CD4-positive, CD25-positive, alpha-beta regulatory T cell (primary cell): ENCODE results near the gene ASIC2. TPM values are rescaled to one million over a fixed set of nuclear protein-coding genes. Genes with fewer than 3 reads are reported as not detected.
A peak's percentile ranks its signal among the peaks of the same experiment; 100 is the strongest.

Source experiments
- ATAC-seq, 2 donors: fragments of 150-1000 bp; cut with Tn5 transposase; one replicate each; pipeline ENCODE4 v1.10.0; 2021; ENCODE audit warnings: low read depth in 2 of 2, moderate number of reproducible peaks in 2 of 2, moderate library complexity in 1 of 2
- DNase-seq, 3 donors: peaks; one replicate each; pipeline versions ENCODE4 v3.0.0 to v3.0.0-alpha.2; 2012 to 2022; ENCODE audit warnings: mixed read lengths in 1 of 3
- H3K27ac ChIP-seq: one replicate; pipeline ENCODE4 v1.7.0; 2013; ENCODE audit warnings: mild to moderate bottlenecking, low read length; ENCODE audit not compliant: insufficient read depth, poor library complexity, severe bottlenecking
- H3K27me3 ChIP-seq: one replicate; pipeline ENCODE4 v1.7.0; 2013; ENCODE audit warnings: low read length; ENCODE audit not compliant: control insufficient read depth, insufficient read depth
- H3K36me3 ChIP-seq: one replicate; pipeline ENCODE4 v1.7.0; 2013; ENCODE audit warnings: mild to moderate bottlenecking, low read length, moderate library complexity; ENCODE audit not compliant: control insufficient read depth, insufficient read depth
- H3K4me1 ChIP-seq: 2 replicates; pipeline ENCODE4 v1.7.0; 2013; ENCODE audit warnings: mild to moderate bottlenecking, low read length; ENCODE audit not compliant: insufficient read depth, control insufficient read depth, poor library complexity, severe bottlenecking
- H3K4me3 ChIP-seq: one replicate; pipeline ENCODE4 v1.7.0; 2013; ENCODE audit warnings: low read depth, mild to moderate bottlenecking, low read length, moderate library complexity
- H3K9me3 ChIP-seq, 2 experiments: 1 replicate in 1 of 2; 2 replicates in 1 of 2; pipeline ENCODE4 v1.7.0; 2013; ENCODE audit warnings: low read length in 2 of 2, mild to moderate bottlenecking in 1 of 2, moderate library complexity in 1 of 2; ENCODE audit not compliant: control insufficient read depth in 2 of 2
- H3K27ac Mint-ChIP-seq, 3 donors: one replicate each; pipeline ENCODE4 v1.8.0; 2020 to 2022; ENCODE audit warnings: mild to moderate bottlenecking in 3 of 3, mixed read lengths in 3 of 3, moderate library complexity in 2 of 3
- H3K27me3 Mint-ChIP-seq: one replicate; pipeline ENCODE4 v1.8.0; 2022; ENCODE audit warnings: mild to moderate bottlenecking, mixed read lengths
- H3K36me3 Mint-ChIP-seq: one replicate; pipeline ENCODE4 v1.8.0; 2020; ENCODE audit warnings: mixed read lengths
- H3K4me1 Mint-ChIP-seq, 4 donors: one replicate each; pipeline ENCODE4 v1.8.0; 2020 to 2022; ENCODE audit warnings: mixed read lengths in 4 of 4, mild to moderate bottlenecking in 1 of 4
- H3K4me3 Mint-ChIP-seq, 4 donors: one replicate each; pipeline ENCODE4 v1.8.0; 2020 to 2022; ENCODE audit warnings: mild to moderate bottlenecking in 4 of 4, mixed read lengths in 4 of 4, moderate library complexity in 3 of 4
- H3K9me3 Mint-ChIP-seq, 7 donors: one replicate each; pipeline ENCODE4 v1.8.0; 2020 to 2022; ENCODE audit warnings: mixed read lengths in 7 of 7, mild to moderate bottlenecking in 3 of 7, moderate library complexity in 2 of 7
- polyA plus RNA-seq, 4 donors: library from polyadenylated mRNA; unstranded; fragments of 300-500 nt; fragmentation: Illumina TruSeq; gene quantifications; one replicate each; pipeline ENCODE4 v1.2.3, GENCODE V29; 2021
- total RNA-seq: library from RNA; stranded (reverse); gene quantifications from one replicate; pipeline ENCODE4 v1.2.3, GENCODE V29; 2022

The ASIC2 gene
- total and polyA plus RNA-seq, 5 donors from 2014 or later: not detected

DNA sequence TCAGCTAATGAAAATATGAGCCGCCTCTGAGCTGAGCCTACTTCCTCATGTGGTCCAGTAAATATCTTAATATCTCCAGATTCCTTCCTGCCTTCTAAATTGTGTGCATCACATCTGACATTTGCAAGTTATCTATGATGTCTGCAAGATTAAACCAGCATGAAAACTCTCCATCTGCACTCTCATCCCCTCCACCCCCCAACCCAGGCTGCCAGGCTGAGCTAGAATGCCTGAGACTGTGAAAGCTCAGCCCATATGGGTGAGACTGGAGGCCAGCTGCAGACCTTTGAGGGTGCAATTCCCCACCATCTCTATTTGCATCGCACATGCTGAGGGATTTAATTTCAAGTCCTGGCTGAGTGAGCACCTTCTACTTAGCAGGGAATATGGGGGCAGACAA, 82.8 kb downstream of the ASIC2 start:
- no peak for ATAC-seq
- no peaks in the 10 kb centered on the region for H3K27me3 Mint-ChIP-seq

GRCh38 chr17:33209671-33210070, 83.4 kb downstream of the ASIC2 start:
- no peaks in the 10 kb centered on the region for H3K27me3 Mint-ChIP-seq
- no peaks in the 10 kb centered on the region for H3K4me1 Mint-ChIP-seq
- Histone ChIP-seq H3K4me1 (no peaks in the 10 kb centered on the region), H3K36me3 (no peaks in the 10 kb centered on the region), H3K27me3 (no peaks in the 10 kb centered on the region), H3K27ac (no peak overlapping the region), H3K9me3 (no peaks in the 10 kb centered on the region), H3K4me3 (no peak overlapping the region)
- DNase-seq (no peak), ATAC-seq (no peak)
- no peak overlapping the region for H3K27ac Mint-ChIP-seq
- H3K9me3 Mint-ChIP-seq: no peaks in the 10 kb centered on the region
- no peak overlapping the region for H3K4me3 Mint-ChIP-seq
- no peaks in the 10 kb centered on the region for H3K36me3 Mint-ChIP-seq

More for the DNA sequence above, 82.8 kb downstream of the ASIC2 start:
- Histone ChIP-seq H3K4me3 (no peak overlapping the region), H3K4me1 (no peaks in the 10 kb centered on the region), H3K27me3 (no peaks in the 10 kb centered on the region), H3K36me3 (no peaks in the 10 kb centered on the region), H3K27ac (no peak overlapping the region), H3K9me3 (no peaks in the 10 kb centered on the region)
- no peaks in the 10 kb centered on the region for H3K9me3 Mint-ChIP-seq
- H3K4me3 Mint-ChIP-seq: no peak overlapping the region
- H3K4me1 Mint-ChIP-seq: no peaks in the 10 kb centered on the region
- no peak for DNase-seq
- H3K27ac Mint-ChIP-seq: no peak overlapping the region
- no peaks in the 10 kb centered on the region for H3K36me3 Mint-ChIP-seq

DNA sequence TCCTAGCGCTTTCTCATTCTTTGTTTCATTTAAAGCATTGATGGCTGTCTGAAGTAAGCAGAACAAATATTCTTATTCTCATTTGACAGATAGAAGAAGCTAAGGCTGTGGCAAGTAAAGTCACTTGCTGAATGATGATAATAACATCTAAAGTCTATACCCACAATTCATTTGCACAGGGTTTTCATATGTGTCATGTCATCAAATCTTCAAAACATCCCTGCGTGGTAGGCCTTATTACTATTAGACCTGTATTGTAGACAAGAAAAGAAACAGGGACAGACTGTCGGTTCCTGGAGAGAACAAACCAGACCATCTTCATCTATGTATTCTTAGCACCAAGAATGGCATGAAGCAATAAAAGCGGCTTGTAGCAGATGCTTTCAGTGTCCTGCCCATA, 85.9 kb downstream of the ASIC2 start:
- DNase-seq: no peak
- H3K4me3 Mint-ChIP-seq: no peak overlapping the region
- H3K4me3 ChIP-seq: no peak overlapping the region
- H3K36me3 Mint-ChIP-seq: no peaks in the 10 kb centered on the region
- H3K27me3 ChIP-seq: no peaks in the 10 kb centered on the region
- no peak for ATAC-seq
- no peaks in the 10 kb centered on the region for H3K4me1 ChIP-seq
- H3K27ac Mint-ChIP-seq: no peak overlapping the region
- H3K27ac ChIP-seq: no peak overlapping the region
- H3K9me3 ChIP-seq: no peaks in the 10 kb centered on the region
- H3K36me3 ChIP-seq: no peaks in the 10 kb centered on the region
- peaks cover 0 to 1% (median 0%) of the 10 kb centered on the region in 7 donors for H3K9me3 Mint-ChIP-seq
- H3K4me1 Mint-ChIP-seq: no peaks in the 10 kb centered on the region
- H3K27me3 Mint-ChIP-seq: no peaks in the 10 kb centered on the region

GRCh38 chr17:33205552-33205951, 87.5 kb downstream of the ASIC2 start:
- H3K27ac ChIP-seq: no peak overlapping the region
- Mint-ChIP-seq H3K36me3 (no peaks in the 10 kb centered on the region), H3K4me1 (no peaks in the 10 kb centered on the region), H3K9me3 (peaks cover 0 to 1% (median 0%) of the 10 kb centered on the region in 7 donors), H3K27ac (peak overlapping the region in 1 of 3 donors; percentile 14), H3K27me3 (no peaks in the 10 kb centered on the region), H3K4me3 (no peak overlapping the region)
- H3K4me1 ChIP-seq: no peaks in the 10 kb centered on the region
- no peaks in the 10 kb centered on the region for H3K9me3 ChIP-seq
- H3K4me3 ChIP-seq: no peak overlapping the region
- H3K27me3 ChIP-seq: no peaks in the 10 kb centered on the region
- H3K36me3 ChIP-seq: no peaks in the 10 kb centered on the region
- ATAC-seq (no peak), DNase-seq (no peak)

- peaks cover 0 to 3% (median 0%) of the 10 kb centered on the region in 7 donors for H3K9me3 Mint-ChIP-seq
- no peaks in the 10 kb centered on the region for H3K4me1 Mint-ChIP-seq
- H3K27ac ChIP-seq: no peak overlapping the region
- no peaks in the 10 kb centered on the region for H3K36me3 ChIP-seq
- no peak overlapping the region for H3K4me3 Mint-ChIP-seq
- no peak for ATAC-seq
- no peak for DNase-seq
- H3K9me3 ChIP-seq: no peaks in the 10 kb centered on the region
- H3K36me3 Mint-ChIP-seq: no peaks in the 10 kb centered on the region
- no peaks in the 10 kb centered on the region for H3K27me3 ChIP-seq
- H3K4me3 ChIP-seq: no peak overlapping the region
- no peaks in the 10 kb centered on the region for H3K27me3 Mint-ChIP-seq
- no peaks in the 10 kb centered on the region for H3K4me1 ChIP-seq
- no peak overlapping the region for H3K27ac Mint-ChIP-seq
Observed at GRCh38 chr17:33204701-33205100, 88.4 kb downstream of the ASIC2 start.

DNA sequence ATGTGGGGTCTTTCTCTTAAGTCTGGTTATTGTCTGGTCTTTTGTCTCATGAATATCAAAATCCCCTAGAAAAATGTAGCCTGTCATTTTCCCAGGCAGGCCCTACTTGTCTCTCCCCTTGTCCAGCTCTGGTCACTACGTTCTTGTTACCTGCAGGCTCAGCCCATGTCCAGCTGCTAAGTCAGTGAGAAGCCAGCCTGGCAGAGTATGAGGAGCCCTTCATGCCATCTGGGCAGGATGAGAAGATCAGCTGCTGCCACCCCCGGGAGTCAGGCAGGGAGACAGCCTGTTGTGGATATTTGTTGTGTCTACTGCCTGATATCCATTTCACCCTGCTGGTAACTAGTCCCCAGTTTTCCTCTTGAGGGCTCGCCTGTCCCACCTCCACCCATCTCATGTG, 88.9 kb downstream of the ASIC2 start:
- Histone ChIP-seq H3K36me3 (no peaks in the 10 kb centered on the region), H3K27me3 (no peaks in the 10 kb centered on the region), H3K9me3 (no peaks in the 10 kb centered on the region), H3K4me1 (no peaks in the 10 kb centered on the region), H3K27ac (no peak overlapping the region), H3K4me3 (no peak overlapping the region)
- DNase-seq: no peak
- Mint-ChIP-seq H3K4me1 (no peaks in the 10 kb centered on the region), H3K36me3 (no peaks in the 10 kb centered on the region), H3K9me3 (peaks cover 0 to 3% (median 0%) of the 10 kb centered on the region in 7 donors), H3K27ac (no peak overlapping the region), H3K4me3 (no peak overlapping the region), H3K27me3 (no peaks in the 10 kb centered on the region)
- no peak for ATAC-seq

DNA sequence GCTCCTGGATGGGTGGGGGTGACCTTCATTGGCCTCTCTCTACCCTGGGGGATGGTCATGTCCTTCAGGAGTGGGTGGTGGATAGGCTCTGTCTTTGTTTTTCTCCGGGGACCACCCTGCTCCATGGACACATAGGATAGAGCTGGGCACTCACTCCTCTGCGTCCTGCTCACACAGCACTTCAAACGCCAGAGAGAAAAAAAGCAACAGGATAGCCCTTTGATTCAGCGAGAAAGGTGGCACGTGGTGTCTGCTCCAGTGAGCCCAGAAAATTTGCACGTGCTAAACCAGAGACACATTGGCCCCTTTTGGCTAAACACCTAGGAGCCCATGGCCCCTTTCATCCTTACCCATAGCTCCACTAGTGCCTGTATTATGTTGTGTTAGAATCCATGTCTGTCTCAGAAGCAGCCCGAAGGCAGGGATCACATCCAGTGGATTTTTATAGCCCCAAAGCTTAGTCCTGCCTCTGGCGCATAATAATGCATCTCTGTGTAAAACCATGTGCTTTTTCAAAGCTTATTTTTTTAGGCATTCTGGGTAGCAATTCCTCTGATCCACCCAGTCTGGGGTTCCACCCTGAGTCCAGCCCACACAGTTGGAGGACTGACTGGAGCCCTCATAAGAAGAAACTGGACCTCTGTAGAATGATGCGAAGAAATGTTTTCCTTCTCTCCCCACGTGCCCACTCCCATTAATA, 90.1 kb downstream of the ASIC2 start:
- H3K4me3 ChIP-seq: no peak overlapping the region
- H3K4me3 Mint-ChIP-seq: no peak overlapping the region
- H3K4me1 ChIP-seq: no peaks in the 10 kb centered on the region
- no peaks in the 10 kb centered on the region for H3K27me3 Mint-ChIP-seq
- no peaks in the 10 kb centered on the region for H3K36me3 ChIP-seq
- H3K27me3 ChIP-seq: no peaks in the 10 kb centered on the region
- H3K4me1 Mint-ChIP-seq: no peaks in the 10 kb centered on the region
- no peak overlapping the region for H3K27ac ChIP-seq
- DNase-seq: no peak
- ATAC-seq: no peak
- no peaks in the 10 kb centered on the region for H3K9me3 ChIP-seq
- H3K36me3 Mint-ChIP-seq: no peaks in the 10 kb centered on the region
- H3K27ac Mint-ChIP-seq: peak overlapping the region in 1 of 3 donors; percentile 49
- peaks cover 0 to 3% (median 0%) of the 10 kb centered on the region in 7 donors for H3K9me3 Mint-ChIP-seq

- H3K4me1 ChIP-seq: no peaks in the 10 kb centered on the region
- no peaks in the 10 kb centered on the region for H3K27me3 ChIP-seq
- H3K27me3 Mint-ChIP-seq: no peaks in the 10 kb centered on the region
- no peak overlapping the region for H3K4me3 ChIP-seq
- H3K27ac ChIP-seq: no peak overlapping the region
- no peak for ATAC-seq
- H3K36me3 Mint-ChIP-seq: no peaks in the 10 kb centered on the region
- H3K9me3 ChIP-seq: no peaks in the 10 kb centered on the region
- no peaks in the 10 kb centered on the region for H3K36me3 ChIP-seq
- DNase-seq: no peak
- H3K4me3 Mint-ChIP-seq: peak overlapping the region in 1 of 4 donors; percentile 22
- H3K27ac Mint-ChIP-seq: no peak overlapping the region
- no peaks in the 10 kb centered on the region for H3K4me1 Mint-ChIP-seq
- peaks cover 0 to 3% (median 0%) of the 10 kb centered on the region in 7 donors for H3K9me3 Mint-ChIP-seq
Observed at GRCh38 chr17:33202021-33202420, 91.1 kb downstream of the ASIC2 start.
